Measurements from ENCODE around the gene PDE3A.
"Not testable (repeated sequence)": the region's sequence is repeated elsewhere in the genome, so short reads cannot be mapped to it uniquely, and the experiment has no call there.

PDE3A gene

GRCh38 chr12:20368114-20368650 is at the start of gene PDE3A:
Gene PDE3A, plus strand, starts transcription at chr12:20368537. Its CDS starts 748 bp downstream, at chr12:20369285.
- no peak for DNase-seq (ENCODE audit: low read depth in 1 of 2, low spot score in 1 of 2)

GRCh38 chr12:20319366-20319765 is 49.0 kb upstream of the PDE3A start:
- DNase-seq (ENCODE audit: low read depth in 1 of 2, low spot score in 1 of 2) = no peak

GRCh38 chr12:20320552-20320951 is 47.8 kb upstream of the PDE3A start:
- DNase-seq (ENCODE audit: low read depth in 1 of 2, low spot score in 1 of 2) = no peak

GRCh38 chr12:20330826-20331505 is 37.4 kb upstream of the PDE3A start:
- DNase-seq (ENCODE audit: low read depth in 1 of 2, low spot score in 1 of 2) = not testable (repeated sequence)

- no peak for DNase-seq (ENCODE audit: low read depth in 1 of 2, low spot score in 1 of 2)
These were observed 29.3 kb upstream of the PDE3A start for GRCh38 chr12:20339060-20339459.

- no peak for DNase-seq (ENCODE audit: low read depth in 1 of 2, low spot score in 1 of 2)
These were observed 26.2 kb upstream of the PDE3A start for GRCh38 chr12:20342111-20342510.

- no peak for DNase-seq (ENCODE audit: low read depth in 1 of 2, low spot score in 1 of 2)
These were observed 22.5 kb upstream of the PDE3A start for GRCh38 chr12:20345866-20346265.

GRCh38 chr12:20350026-20350425 is 18.3 kb upstream of the PDE3A start:
- no peak for DNase-seq (ENCODE audit: low read depth in 1 of 2, low spot score in 1 of 2)

- DNase-seq (ENCODE audit: low read depth in 1 of 2, low spot score in 1 of 2) = no peak
These were observed 17.8 kb upstream of the PDE3A start for GRCh38 chr12:20350495-20350894.

GRCh38 chr12:20351406-20351805 is 16.9 kb upstream of the PDE3A start:
- no peak for DNase-seq (ENCODE audit: low read depth in 1 of 2, low spot score in 1 of 2)

GRCh38 chr12:20356048-20356447 is 12.3 kb upstream of the PDE3A start:
- no peak for DNase-seq (ENCODE audit: low read depth in 1 of 2, low spot score in 1 of 2)

GRCh38 chr12:20360407-20360806 is 7.9 kb upstream of the PDE3A start:
- no peak for DNase-seq (ENCODE audit: low read depth in 1 of 2, low spot score in 1 of 2)

GRCh38 chr12:20361416-20361815 is 6.9 kb upstream of the PDE3A start:
- no peak for DNase-seq (ENCODE audit: low read depth in 1 of 2, low spot score in 1 of 2)

- DNase-seq (ENCODE audit: low read depth in 1 of 2, low spot score in 1 of 2) = no peak
These were observed 3.8 kb upstream of the PDE3A start for GRCh38 chr12:20364501-20364900.

GRCh38 chr12:20366776-20367409 is 1.4 kb upstream of the PDE3A start:
- no peak for DNase-seq (ENCODE audit: low read depth in 1 of 2, low spot score in 1 of 2)

- no peak for DNase-seq (ENCODE audit: low read depth in 1 of 2, low spot score in 1 of 2)
These were observed 689 bp upstream of the PDE3A start for GRCh38 chr12:20367583-20368113.

- DNase-seq (ENCODE audit: low read depth in 1 of 2, low spot score in 1 of 2) = no peak
These were observed 441 bp downstream of the PDE3A start for GRCh38 chr12:20368651-20369304.

- DNase-seq (ENCODE audit: low read depth in 1 of 2, low spot score in 1 of 2) = no peak
These were observed 1.1 kb downstream of the PDE3A start for GRCh38 chr12:20369305-20370013.

- no peak for DNase-seq (ENCODE audit: low read depth in 1 of 2, low spot score in 1 of 2)
These were observed 1.7 kb downstream of the PDE3A start for GRCh38 chr12:20370014-20370386.

- no peak for DNase-seq (ENCODE audit: low read depth in 1 of 2, low spot score in 1 of 2)
These were observed 2.7 kb downstream of the PDE3A start for GRCh38 chr12:20370866-20371519.

Measured in activated CD4-positive, alpha-beta T cell treated with anti-CD3 and anti-CD28 coated beads, Interleukin-2, amount 50 U/mL, for 24 hours (primary cell).